Bronchial epithelial cell (primary cell): ENCODE data around the gene SFMBT1. TPM values are rescaled to one million over a fixed set of nuclear protein-coding genes. Genes with fewer than 3 reads are reported as not detected.
A peak's percentile ranks its signal among the peaks of the same experiment; 100 is the strongest.

Source experiments
- DNase-seq: peaks from one replicate; pipeline ENCODE4 v3.0.0-alpha.2; 2010; ENCODE audit warnings: low read depth
- FAIRE-seq: peaks from 2 replicates; lab custom pipeline; 2011; peaks lifted over from hg19 to GRCh38; lab: Jason Lieb, UNC
- H3K27me3 ChIP-seq: 2 replicates; pipeline ENCODE4 v1.5.1; 2011; ENCODE audit warnings: low read length; ENCODE audit not compliant: control insufficient read depth, insufficient read depth
- H3K36me3 ChIP-seq: 2 replicates; pipeline ENCODE4 v1.5.1; 2011; ENCODE audit warnings: low read length; ENCODE audit not compliant: control insufficient read depth, insufficient read depth
- H3K4me3 ChIP-seq: 2 replicates; pipeline ENCODE4 v1.5.1; 2011; ENCODE audit warnings: mild to moderate bottlenecking, low read depth, low read length, control low read depth
- total RNA-seq: library from RNA; depleted of rRNA; stranded (reverse); fragments of >200 nt; gene quantifications from 2 replicates; pipeline ENCODE4 v1.2.1, GENCODE V29; 2014
- TF ChIP-seq, protein P1 (sequence below): IDR thresholded peaks from 2 replicates; pipeline ENCODE4 v1.5.1; 2011; ENCODE audit warnings: mild to moderate bottlenecking, moderate library complexity, low read length, control low read depth, inconsistent platforms; ENCODE audit not compliant: insufficient read depth, severe bottlenecking

SFMBT1 gene
- total RNA-seq, 1 donor from 2014 or later = 7.6 TPM

DNA sequence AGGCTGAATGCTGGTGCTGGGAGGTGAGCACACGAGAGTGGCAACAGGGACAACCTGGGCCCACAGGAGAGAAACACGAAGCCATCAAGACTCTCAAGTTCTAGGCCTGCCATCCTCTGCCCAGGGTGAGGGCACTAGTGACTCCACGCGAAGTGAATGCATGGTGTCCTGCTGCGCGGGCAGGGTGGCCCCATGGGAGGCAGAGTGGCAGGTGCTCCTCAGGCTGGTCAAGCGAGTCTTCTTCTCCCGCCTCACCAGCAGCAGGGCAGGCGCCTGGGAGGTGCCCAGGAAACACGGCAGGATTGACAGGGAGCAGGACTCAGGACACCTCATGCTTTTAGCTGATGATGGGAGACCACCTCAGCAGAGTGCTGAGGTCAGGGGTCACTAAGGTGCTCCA is 175.4 kb downstream of the SFMBT1 start:
- Histone ChIP-seq H3K27me3 (no peaks in the 10 kb centered on the region), H3K36me3 (no peaks in the 10 kb centered on the region), H3K4me3 (no peak overlapping the region)
- FAIRE-seq (no peak), DNase-seq (no peak)
- TF ChIP-seq, protein P1, sequence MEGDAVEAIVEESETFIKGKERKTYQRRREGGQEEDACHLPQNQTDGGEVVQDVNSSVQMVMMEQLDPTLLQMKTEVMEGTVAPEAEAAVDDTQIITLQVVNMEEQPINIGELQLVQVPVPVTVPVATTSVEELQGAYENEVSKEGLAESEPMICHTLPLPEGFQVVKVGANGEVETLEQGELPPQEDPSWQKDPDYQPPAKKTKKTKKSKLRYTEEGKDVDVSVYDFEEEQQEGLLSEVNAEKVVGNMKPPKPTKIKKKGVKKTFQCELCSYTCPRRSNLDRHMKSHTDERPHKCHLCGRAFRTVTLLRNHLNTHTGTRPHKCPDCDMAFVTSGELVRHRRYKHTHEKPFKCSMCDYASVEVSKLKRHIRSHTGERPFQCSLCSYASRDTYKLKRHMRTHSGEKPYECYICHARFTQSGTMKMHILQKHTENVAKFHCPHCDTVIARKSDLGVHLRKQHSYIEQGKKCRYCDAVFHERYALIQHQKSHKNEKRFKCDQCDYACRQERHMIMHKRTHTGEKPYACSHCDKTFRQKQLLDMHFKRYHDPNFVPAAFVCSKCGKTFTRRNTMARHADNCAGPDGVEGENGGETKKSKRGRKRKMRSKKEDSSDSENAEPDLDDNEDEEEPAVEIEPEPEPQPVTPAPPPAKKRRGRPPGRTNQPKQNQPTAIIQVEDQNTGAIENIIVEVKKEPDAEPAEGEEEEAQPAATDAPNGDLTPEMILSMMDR = no peak

DNA sequence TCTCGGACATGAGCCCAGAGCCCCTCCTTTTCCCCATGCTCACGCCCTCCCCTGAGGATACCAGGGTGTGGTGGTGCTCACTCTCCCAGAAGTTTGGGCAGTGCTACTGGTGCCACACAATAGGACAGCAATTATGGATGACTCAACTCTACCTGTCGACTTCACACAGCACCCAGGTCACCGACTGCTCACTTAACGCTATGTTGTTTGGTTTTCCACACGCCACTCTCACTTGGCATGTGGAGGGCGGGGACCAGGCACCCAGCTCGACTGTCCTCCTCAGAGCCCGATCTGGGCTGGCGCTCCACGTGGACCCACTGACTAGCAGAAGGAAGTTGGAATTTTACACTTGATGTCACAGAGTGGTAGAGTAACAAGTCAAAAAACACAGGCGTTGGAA is 179.4 kb downstream of the SFMBT1 start:
- Histone ChIP-seq H3K36me3 (no peaks in the 10 kb centered on the region), H3K4me3 (no peak overlapping the region), H3K27me3 (no peaks in the 10 kb centered on the region)
- FAIRE-seq (no peak), DNase-seq (no peak)
- TF ChIP-seq, protein P1 = no peak

DNA sequence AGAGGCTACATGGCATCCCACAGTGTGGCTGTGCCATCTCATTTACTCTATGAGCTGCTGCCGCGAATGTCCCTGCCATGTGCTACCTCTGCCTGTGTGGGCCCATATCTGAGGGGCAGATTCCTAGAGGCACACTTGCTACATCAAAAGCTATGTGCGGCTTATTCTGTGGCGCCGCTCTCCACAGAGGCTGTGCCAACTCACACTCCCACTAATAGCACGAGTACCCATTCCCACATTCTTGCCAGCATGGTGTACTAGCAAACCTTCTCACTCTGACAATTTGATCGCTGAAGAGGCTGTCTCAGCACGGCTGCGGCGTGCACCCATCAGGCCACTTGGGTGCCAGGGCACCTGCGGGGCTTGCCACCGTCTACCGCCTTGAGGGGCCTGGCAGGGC is 179.9 kb downstream of the SFMBT1 start:
- no peak overlapping the region for H3K4me3 ChIP-seq
- TF ChIP-seq, protein P1 = no peak
- peak; percentile 60 for FAIRE-seq

DNA sequence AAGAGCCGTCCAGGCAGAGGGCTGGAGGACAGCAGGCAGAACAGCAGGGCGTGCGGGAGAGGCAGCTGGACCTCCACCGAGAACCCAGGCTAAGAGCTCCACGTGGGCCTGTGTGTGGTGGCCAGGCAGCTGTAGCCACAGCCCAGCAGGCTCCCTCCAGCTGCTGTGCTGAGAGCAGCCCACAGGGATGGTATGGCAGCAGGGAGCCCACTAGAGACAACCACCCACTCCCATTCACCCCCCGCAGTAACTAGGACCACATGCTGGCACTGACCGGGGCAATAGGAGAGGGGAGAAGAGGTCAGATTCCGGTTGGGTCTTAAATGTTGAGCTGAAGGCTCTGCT is 185.5 kb downstream of the SFMBT1 start:
- no peak for FAIRE-seq
- no peak for DNase-seq
- TF ChIP-seq, protein P1 = no peak
- Histone ChIP-seq H3K36me3 (no peaks in the 10 kb centered on the region), H3K27me3 (no peaks in the 10 kb centered on the region), H3K4me3 (no peak overlapping the region)

More for the DNA sequence above, 179.9 kb downstream of the SFMBT1 start:
- no peak for DNase-seq
- no peaks in the 10 kb centered on the region for H3K27me3 ChIP-seq
- no peaks in the 10 kb centered on the region for H3K36me3 ChIP-seq

DNA sequence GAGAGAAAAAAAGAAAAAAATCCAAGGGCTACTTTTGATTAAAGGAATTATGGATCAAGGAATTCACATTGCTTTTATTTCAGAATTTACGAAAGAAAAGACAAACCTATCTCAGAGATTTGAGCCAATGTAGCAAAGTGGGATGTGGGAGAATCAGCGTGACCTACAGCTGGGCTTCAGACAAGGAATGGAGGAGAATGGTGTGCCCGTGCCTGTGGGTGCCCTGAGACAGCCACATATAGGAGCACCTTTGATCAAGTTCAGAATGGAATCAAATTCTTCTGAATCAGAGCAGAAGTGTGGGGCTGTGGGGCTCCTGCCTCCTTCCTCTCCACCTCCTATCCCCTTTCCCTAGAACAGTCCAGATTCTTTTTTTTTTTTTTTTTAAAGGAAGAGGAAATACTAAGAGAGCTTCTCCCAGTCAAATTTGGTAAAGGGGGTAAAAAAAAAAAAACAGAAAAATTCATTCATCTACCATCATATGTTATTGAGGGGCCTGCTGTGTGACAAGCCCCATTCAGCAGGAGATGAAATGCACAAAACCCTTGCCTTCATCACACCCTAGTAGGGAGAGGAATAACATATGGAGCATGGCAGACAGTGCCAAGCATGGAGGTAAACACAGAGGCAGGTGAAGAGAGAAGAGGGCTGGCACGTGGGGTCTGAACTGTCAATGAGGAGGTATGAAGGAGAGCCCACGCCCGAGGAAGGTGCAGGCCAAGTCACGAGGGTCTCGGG is 186.0 kb downstream of the SFMBT1 start:
- Histone ChIP-seq H3K36me3 (no peaks in the 10 kb centered on the region), H3K27me3 (no peaks in the 10 kb centered on the region), H3K4me3 (no peak overlapping the region)
- no peak for FAIRE-seq
- DNase-seq = no peak
- TF ChIP-seq, protein P1 = no peak

DNA sequence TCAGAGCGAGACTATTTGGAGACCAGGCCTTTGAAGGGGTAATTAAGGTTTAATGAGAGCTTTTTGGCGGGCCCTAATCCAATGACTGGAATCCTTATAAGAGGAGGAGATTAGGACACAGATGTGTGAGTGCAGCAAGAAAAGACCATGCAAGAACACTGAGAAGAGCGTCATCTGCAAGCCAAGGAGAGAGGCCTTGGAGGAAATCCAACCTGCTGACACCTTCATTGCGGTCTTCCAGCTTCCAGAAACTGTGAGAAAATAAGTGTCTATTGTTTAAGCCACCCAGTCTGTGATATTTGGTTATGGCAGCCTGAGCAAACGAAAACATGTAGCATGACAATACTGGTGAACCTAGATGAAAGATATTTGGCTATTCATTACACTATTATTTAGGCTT is 188.0 kb downstream of the SFMBT1 start:
- TF ChIP-seq, protein P1 = no peak
- no peak overlapping the region for H3K4me3 ChIP-seq
- DNase-seq (no peak), FAIRE-seq (no peak)
- no peaks in the 10 kb centered on the region for H3K27me3 ChIP-seq
- no peaks in the 10 kb centered on the region for H3K36me3 ChIP-seq
